CD1c-positive myeloid dendritic cell (primary cell): Measurements from ENCODE around the gene LDAF1.
"Not testable (repeated sequence)": the region's sequence is repeated elsewhere in the genome, so short reads cannot be mapped to it uniquely, and the experiment has no call there.

Experiments
- DNase-seq: peaks from one replicate; pipeline ENCODE4 v3.0.0-alpha.2; 2016; ENCODE audit errors: extremely low spot score

LDAF1 gene

GRCh38 chr16:21158208-21159110 is at the start of gene LDAF1:
TSS of gene LDAF1 (plus strand) at chr16:21158674. CDS start at chr16:21161183, 2,509 bp downstream.
- peak; percentile 87 for DNase-seq

GRCh38 chr16:21115551-21115950 is 42.9 kb upstream of the LDAF1 start:
- DNase-seq, result not testable (repeated sequence)

- peak; percentile 66 for DNase-seq
Measured at GRCh38 chr16:21116148-21116693, 42.3 kb upstream of the LDAF1 start.

GRCh38 chr16:21117567-21117966 is 40.9 kb upstream of the LDAF1 start:
- no peak for DNase-seq

GRCh38 chr16:21120976-21121520 is 37.4 kb upstream of the LDAF1 start:
- DNase-seq, result no peak

GRCh38 chr16:21125191-21125590 is 33.3 kb upstream of the LDAF1 start:
- DNase-seq, result no peak

GRCh38 chr16:21126518-21126917 is 32.0 kb upstream of the LDAF1 start:
- no peak for DNase-seq

GRCh38 chr16:21128991-21129390 is 29.5 kb upstream of the LDAF1 start:
- DNase-seq, result no peak

- DNase-seq, result no peak
Measured at GRCh38 chr16:21130811-21131210, 27.7 kb upstream of the LDAF1 start.

GRCh38 chr16:21134053-21134452 is 24.4 kb upstream of the LDAF1 start:
- DNase-seq, result no peak

- no peak for DNase-seq
Measured at GRCh38 chr16:21145738-21146137, 12.7 kb upstream of the LDAF1 start.

- peak; percentile 56 for DNase-seq
Measured at GRCh38 chr16:21150375-21151001, 8.0 kb upstream of the LDAF1 start, which contains the start of gene DNAH3. TSS of gene DNAH3 (minus strand) at chr16:21150846. CDS start at chr16:21150319, 527 bp downstream.

GRCh38 chr16:21152160-21153030 is 6.1 kb upstream of the LDAF1 start:
- not testable (repeated sequence) for DNase-seq

- not testable (repeated sequence) for DNase-seq
Measured at GRCh38 chr16:21153124-21153729, 5.2 kb upstream of the LDAF1 start.

GRCh38 chr16:21156011-21156410 is 2.5 kb upstream of the LDAF1 start:
- DNase-seq, result not testable (repeated sequence)

- peak; percentile 36 for DNase-seq
Measured at GRCh38 chr16:21156767-21157467, 1.6 kb upstream of the LDAF1 start.

- DNase-seq, result no peak
Measured at GRCh38 chr16:21157632-21158031, 842 bp upstream of the LDAF1 start.

- peak; percentile 39 for DNase-seq
Measured at GRCh38 chr16:21159281-21159951, 942 bp downstream of the LDAF1 start.

- no peak for DNase-seq
Measured at GRCh38 chr16:21160276-21160675, 1.8 kb downstream of the LDAF1 start.

GRCh38 chr16:21161211-21161610 is 2.7 kb downstream of the LDAF1 start:
- DNase-seq, result no peak
